ENCODE data around the gene IRF4.

Gene IRF4

DNA sequence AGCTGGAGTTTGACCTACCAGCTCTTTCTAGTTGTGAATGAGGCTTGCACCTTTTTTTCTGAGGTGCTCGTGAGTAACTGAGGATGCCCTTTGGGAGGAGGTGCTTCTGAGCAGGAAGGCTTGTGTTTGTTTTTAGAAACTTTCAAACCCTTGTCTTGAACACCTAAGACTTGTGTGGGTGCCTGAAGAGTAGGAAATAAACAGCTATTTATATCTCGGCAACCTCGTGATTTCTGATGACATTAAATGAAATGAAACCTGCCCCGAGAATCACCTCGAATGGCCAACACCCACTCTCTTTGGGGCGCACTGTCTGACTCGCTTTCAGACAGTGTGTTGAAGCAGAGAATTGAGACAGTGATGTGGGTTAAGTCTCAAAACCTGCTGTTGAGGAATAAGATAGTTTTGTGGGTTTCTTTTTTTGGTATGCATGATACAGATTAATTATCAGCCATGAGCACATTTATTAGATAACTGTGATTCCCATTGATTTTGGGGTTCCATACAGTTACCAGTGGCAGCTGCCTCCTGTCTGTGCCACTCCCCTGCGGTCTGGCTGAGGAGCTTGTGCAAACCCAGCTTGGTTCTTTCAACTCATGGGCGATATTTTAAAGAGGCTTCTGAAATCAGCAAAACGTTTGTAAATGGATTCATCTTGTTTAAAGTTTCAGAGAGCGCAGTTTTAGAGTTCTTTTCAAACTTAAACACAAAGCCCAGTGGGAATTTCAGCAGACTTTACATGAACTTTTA lies 8.4 kb downstream of the IRF4 start:
- Histone ChIP-seq H3K27ac (ENCODE audit: low read length) (peak overlapping the region; percentile 78), H3K4me3 (ENCODE audit: low read length) (peak overlapping the region; percentile 3; the same call in 1 of the 2 replicates), H3K9ac (ENCODE audit: low read length) (peak overlapping the region; percentile 57; the same call in 1 of the 2 replicates), H3K9me3 (replicated peaks; ENCODE audit: insufficient read depth, low read length) (no peaks in the 10 kb centered on the region), H2AFZ (ENCODE audit: low read length) (no peak overlapping the region), H3K4me1 (ENCODE audit: low read length) (peaks cover 70% of the 10 kb centered on the region), H3K4me2 (ENCODE audit: low read depth, low read length) (peak overlapping the region; percentile 72), H3F3A (ENCODE audit: insufficient read depth, low read length) (peaks cover 94% of the 10 kb centered on the region), H3K79me2 (ENCODE audit: low read length) (peaks cover 97% of the 10 kb centered on the region), H3K36me3 (replicated peaks; ENCODE audit: insufficient read depth, low read length) (peaks cover 48% of the 10 kb centered on the region), H3K9me2 (replicated peaks; ENCODE audit: insufficient read depth, low read length) (no peaks in the 10 kb centered on the region), H3K27me3 (replicated peaks; ENCODE audit: insufficient read depth, low read length) (no peaks in the 10 kb centered on the region), H4K20me1 (ENCODE audit: insufficient read depth, low read length) (peaks cover 81% of the 10 kb centered on the region)
- DNase-seq: peak; percentile 95
- TF ChIP-seq EZH2 (optimal IDR thresholded peaks at IDR 0.05; ENCODE audit: low read depth, low read length) (no peak), EZH2phosphoT487 (IDR thresholded peaks at IDR 0.05; ENCODE audit: low read length) (no peak)
- TF ChIP-seq, protein P1, sequence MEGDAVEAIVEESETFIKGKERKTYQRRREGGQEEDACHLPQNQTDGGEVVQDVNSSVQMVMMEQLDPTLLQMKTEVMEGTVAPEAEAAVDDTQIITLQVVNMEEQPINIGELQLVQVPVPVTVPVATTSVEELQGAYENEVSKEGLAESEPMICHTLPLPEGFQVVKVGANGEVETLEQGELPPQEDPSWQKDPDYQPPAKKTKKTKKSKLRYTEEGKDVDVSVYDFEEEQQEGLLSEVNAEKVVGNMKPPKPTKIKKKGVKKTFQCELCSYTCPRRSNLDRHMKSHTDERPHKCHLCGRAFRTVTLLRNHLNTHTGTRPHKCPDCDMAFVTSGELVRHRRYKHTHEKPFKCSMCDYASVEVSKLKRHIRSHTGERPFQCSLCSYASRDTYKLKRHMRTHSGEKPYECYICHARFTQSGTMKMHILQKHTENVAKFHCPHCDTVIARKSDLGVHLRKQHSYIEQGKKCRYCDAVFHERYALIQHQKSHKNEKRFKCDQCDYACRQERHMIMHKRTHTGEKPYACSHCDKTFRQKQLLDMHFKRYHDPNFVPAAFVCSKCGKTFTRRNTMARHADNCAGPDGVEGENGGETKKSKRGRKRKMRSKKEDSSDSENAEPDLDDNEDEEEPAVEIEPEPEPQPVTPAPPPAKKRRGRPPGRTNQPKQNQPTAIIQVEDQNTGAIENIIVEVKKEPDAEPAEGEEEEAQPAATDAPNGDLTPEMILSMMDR (IDR thresholded peaks at IDR 0.05; ENCODE audit: low read length): no peak

- Histone ChIP-seq H3K27me3 (replicated peaks; ENCODE audit: insufficient read depth, low read length) (no peaks in the 10 kb centered on the region), H2AFZ (ENCODE audit: low read length) (no peak overlapping the region), H3K9me2 (replicated peaks; ENCODE audit: insufficient read depth, low read length) (no peaks in the 10 kb centered on the region), H3K36me3 (replicated peaks; ENCODE audit: insufficient read depth, low read length) (peaks cover 39% of the 10 kb centered on the region), H3K9ac (ENCODE audit: low read length) (peak overlapping the region; percentile 3; the same call in 1 of the 2 replicates), H3K4me2 (ENCODE audit: low read depth, low read length) (peak overlapping the region; percentile 44), H3K79me2 (ENCODE audit: low read length) (peaks cover 97% of the 10 kb centered on the region), H3F3A (ENCODE audit: insufficient read depth, low read length) (peaks cover 94% of the 10 kb centered on the region), H3K9me3 (replicated peaks; ENCODE audit: insufficient read depth, low read length) (no peaks in the 10 kb centered on the region), H3K4me3 (ENCODE audit: low read length) (0 out of 2 replicates have a peak overlapping the region, but pooled peaks have one; percentile 3), H3K27ac (ENCODE audit: low read length) (peak overlapping the region; percentile 26; the same call in 1 of the 2 replicates), H3K4me1 (ENCODE audit: low read length) (peaks cover 67% of the 10 kb centered on the region), H4K20me1 (ENCODE audit: insufficient read depth, low read length) (peaks cover 81% of the 10 kb centered on the region)
- no peak for TF ChIP-seq EZH2 (optimal IDR thresholded peaks at IDR 0.05; ENCODE audit: low read depth, low read length)
- TF ChIP-seq, protein P1 (IDR thresholded peaks at IDR 0.05; ENCODE audit: low read length): no peak
- TF ChIP-seq EZH2phosphoT487 (IDR thresholded peaks at IDR 0.05; ENCODE audit: low read length): no peak
- DNase-seq: no peak
Measured at GRCh38 chr6:400815-401214, 9.3 kb downstream of the IRF4 start.

- H4K20me1 ChIP-seq (ENCODE audit: insufficient read depth, low read length): peaks cover 79% of the 10 kb centered on the region
- peaks cover 35% of the 10 kb centered on the region for H3K36me3 ChIP-seq (replicated peaks; ENCODE audit: insufficient read depth, low read length)
- H3K9me2 ChIP-seq (replicated peaks; ENCODE audit: insufficient read depth, low read length): no peaks in the 10 kb centered on the region
- no peaks in the 10 kb centered on the region for H3K9me3 ChIP-seq (replicated peaks; ENCODE audit: insufficient read depth, low read length)
- TF ChIP-seq EZH2phosphoT487 (IDR thresholded peaks at IDR 0.05; ENCODE audit: low read length) (no peak), EZH2 (optimal IDR thresholded peaks at IDR 0.05; ENCODE audit: low read depth, low read length) (no peak)
- TF ChIP-seq, protein P1 (IDR thresholded peaks at IDR 0.05; ENCODE audit: low read length): no peak
- H3F3A ChIP-seq (ENCODE audit: insufficient read depth, low read length): peaks cover 94% of the 10 kb centered on the region
- H3K4me1 ChIP-seq (ENCODE audit: low read length): peaks cover 66% of the 10 kb centered on the region
- peak overlapping the region; percentile 44 for H3K4me2 ChIP-seq (ENCODE audit: low read depth, low read length)
- H2AFZ ChIP-seq (ENCODE audit: low read length): no peak overlapping the region
- peaks cover 95% of the 10 kb centered on the region for H3K79me2 ChIP-seq (ENCODE audit: low read length)
- no peaks in the 10 kb centered on the region for H3K27me3 ChIP-seq (replicated peaks; ENCODE audit: insufficient read depth, low read length)
- DNase-seq: no peak
- H3K27ac ChIP-seq (ENCODE audit: low read length): peak overlapping the region; percentile 26; the same call in 1 of the 2 replicates
- peak overlapping the region; percentile 3; the same call in 1 of the 2 replicates for H3K9ac ChIP-seq (ENCODE audit: low read length)
- H3K4me3 ChIP-seq (ENCODE audit: low read length): 0 out of 2 replicates have a peak overlapping the region, but pooled peaks have one; percentile 3
Measured at GRCh38 chr6:401239-401993, 9.9 kb downstream of the IRF4 start.

All from MM.1S (cell line).